ENCODE results near the gene CA12.

Gene CA12

DNA sequence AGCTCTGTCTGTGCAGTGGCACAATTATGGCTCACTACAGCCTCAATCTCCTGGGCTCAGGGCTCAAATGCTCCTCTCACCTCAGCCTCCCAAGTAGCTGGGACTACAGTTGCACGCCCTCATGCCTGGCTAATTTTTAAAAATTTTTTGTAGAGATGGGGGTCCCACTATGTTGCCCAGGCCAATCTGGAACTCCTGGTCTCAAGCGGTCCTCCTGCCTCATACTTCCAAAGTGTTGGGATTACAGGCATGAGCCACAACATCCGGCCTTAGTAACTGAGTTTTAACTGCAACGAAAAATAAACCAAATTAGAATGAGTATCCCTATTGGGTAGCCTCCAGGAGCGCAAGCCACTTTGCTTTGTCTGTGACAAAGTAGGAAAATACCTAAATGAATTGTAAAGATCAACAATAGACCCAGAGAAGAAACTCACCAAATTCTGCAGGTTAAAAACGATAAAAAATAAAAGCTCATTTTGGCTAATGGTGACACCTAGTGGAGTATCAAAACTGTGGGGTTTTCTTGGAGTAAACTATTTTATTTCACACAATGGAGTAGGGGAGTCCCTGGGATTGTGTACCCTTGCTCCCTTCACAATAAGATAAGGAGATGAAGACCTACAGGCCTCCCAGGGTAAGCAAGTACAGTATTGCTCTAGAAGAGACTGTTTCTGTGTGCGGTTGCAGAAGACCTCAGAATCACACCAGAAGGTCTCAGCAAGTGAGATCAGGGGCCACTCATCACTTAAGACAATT, 21.0 kb upstream of the CA12 start:
- no peak for DNase-seq (ENCODE audit: low read depth in 2 of 2)

DNA sequence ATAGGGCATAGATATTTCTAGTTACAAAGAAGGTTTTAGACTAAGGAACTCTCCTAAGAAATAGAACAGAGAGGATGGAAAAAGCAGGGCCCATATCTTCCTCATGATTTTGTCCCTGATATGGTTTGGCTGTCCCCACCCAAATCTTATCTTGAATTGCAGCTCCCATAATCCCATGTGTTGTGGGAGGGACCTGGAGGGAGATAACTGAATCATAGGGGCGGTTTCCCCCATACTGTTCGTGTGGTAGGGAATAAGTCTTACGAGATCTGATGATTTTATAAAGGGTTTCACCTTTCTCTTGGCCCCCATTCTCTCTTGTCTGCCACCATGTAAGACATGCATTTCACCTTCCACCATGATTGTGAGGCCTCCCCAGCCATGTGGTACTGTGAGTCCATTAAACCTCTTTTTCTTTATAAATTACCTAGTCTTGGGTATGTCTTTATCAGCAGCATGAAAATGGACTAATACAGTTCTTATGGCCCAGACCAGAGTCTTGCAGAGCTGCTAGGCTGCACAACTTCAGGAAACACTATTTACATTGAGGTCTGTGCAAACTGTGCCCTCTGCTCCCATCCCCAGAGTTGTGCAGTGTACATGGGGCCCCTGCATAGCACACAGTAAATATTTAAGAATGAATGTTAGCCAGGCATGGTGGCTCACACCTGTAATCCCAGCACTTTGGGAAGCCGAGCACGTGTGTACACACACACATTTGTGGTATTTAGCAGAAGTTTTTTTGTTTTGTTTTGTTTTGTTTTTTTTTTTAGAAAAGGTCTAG, 20.3 kb upstream of the CA12 start:
- no peak for DNase-seq (ENCODE audit: low read depth in 2 of 2)

DNA sequence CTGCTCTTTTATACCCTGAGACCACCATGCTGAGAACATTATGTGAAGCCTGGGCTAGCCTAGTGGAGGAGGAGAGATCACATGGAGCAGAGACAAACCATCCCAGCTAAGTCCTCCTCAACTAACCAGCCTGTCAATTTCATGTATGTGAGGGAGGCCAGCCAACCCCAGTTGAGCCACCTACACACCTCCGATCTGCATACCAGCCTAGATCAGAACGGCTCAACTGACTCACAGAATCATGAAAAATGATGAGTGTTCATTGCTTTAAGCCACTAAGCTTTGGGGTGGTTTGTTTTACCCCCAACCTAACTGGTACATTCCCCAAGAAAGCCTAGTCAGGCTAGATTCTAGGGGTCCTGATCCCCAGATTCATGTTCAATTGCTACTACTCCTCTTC, 19.4 kb upstream of the CA12 start:
- DNase-seq (ENCODE audit: low read depth in 2 of 2) = no peak

DNA sequence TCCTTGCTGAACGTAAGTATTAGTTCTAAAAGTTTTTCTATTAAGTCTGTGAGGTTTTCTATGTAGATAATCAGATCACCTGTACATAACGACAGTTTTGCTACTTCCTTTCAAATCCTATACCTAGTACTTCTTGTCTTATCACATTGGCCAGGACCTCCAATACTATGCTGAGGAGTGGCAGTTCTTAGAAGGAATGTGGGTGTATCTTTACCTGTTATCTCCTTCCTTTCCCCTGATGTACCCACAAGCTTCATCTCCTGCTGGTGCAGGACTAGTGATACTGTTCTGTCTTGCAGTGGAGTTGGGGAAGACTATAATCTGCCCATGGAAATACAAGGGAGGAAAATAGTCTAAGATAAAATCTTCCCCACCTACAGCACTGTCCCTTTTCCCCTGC, 16.8 kb upstream of the CA12 start:
- DNase-seq (ENCODE audit: low read depth in 2 of 2) = no peak

DNA sequence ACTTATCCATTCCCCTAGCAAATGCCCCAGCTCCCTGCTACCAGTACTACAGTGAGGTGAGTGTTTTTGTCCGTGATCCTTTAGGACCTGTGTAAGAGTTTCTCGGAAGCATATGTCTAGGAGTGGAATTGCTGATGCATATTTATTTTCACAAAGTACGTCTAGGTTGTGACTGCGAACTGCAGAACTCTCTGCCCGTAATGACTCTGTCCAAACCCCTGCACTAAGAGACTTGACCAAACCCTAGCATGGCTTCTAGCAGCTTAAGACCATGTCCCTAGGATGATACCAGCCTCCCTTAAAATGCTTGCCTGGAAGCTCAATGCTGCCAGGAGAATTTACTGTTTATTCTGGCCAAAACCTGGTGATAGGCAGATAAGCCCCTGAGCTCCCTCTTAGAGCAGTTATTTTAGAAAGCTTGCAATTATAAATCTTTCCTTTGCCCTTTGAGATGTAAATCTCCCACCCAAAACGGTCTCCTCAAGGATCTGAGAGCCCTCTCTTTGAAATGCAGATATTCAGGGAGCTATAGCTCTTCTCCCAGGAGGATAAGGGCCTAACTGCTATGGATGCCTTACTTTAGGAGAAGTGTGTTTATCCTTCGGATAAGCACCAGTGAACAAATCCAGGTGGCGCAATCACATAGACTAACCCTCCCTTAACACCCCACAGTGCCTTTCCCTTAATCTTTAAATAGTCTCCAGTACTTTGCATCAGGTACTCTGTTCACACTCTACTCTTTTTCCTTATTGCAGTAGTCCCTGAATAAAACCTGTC, 14.7 kb upstream of the CA12 start:
- DNase-seq (ENCODE audit: low read depth in 2 of 2) = no peak

DNA sequence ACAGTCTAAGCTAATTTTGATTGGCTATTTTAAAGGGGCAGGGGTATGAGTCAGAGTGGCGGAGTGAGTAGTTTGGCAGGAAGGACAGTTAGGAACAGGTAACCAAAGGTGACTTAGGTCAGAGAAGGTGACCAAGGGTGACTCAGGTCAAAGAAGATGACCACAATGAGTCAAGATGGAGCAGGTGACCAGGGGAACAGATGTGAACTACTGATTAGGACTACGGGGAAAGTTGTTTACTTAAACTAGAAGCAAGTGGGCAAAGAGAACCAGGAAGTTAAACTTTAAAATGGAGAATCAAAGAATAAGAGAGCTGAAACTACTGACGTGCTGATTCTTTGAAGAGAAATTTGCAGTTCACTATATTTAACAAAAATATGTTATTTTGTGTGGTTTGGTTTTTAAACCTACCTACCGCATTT, 14.1 kb upstream of the CA12 start:
- DNase-seq (ENCODE audit: low read depth in 2 of 2) = no peak

DNA sequence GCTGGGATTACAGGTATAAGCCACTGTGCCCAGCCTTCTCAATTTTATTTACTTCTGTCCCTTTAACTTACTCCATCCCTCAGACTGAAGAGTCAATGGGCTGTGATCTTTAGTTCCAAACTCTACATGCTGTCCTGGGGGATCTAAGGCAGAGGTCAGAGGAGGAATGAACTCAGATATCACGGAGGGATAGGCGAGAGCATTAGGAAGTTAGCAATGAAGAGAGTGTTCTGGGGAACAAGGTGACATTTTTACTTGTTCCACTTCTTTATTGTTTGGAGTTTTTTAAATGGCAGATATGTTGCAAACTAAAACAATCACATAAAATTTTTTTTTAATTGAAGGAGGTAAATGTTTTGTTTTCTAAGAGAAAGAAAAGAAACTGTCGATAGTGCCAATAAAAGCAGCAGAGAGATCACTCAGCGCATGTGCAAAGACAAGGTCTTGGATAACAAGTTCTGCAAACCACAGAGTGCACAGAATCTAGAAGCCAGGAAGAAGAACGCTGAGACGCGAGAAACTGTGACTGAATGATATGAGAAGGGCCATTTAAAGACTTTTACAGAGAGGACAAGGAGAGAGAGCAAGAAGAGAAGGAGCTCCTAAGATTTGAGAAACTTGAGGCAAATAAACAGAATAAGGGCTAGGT, 10.8 kb upstream of the CA12 start:
- DNase-seq (ENCODE audit: low read depth in 2 of 2) = no peak

DNA sequence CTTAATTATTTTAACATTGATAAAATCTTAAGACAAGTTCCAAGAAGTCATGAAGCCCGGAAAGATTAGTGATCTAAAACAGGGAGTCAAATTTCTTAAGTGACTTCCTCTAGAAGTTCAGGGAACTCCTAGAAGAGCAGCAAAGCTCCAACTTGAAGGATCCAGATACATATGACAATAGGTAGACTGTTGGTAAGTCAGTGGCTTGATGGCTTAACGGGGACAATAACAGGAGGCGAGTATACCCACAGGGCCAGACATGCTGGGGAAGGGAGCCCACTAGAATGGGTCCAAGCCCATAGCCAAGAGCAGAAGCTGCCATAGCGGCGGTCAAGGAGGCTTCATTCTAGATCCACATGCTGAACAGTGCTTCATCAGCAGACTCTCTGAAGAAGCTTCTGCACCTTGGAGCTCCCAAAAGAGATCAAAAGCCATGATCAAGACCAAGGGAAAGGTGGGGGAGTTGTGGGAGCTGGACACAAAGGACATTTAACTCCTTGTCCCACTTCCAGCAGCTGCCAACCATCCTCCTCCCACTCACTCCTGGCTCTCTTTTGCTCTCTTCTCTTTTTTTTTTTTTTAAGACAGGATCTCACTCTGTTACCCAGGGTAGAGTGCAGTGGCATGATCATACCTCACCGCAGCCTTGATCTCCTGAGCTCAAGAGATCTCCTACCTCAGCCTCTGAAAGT, 10.2 kb upstream of the CA12 start:
- DNase-seq (ENCODE audit: low read depth in 2 of 2) = no peak

DNA sequence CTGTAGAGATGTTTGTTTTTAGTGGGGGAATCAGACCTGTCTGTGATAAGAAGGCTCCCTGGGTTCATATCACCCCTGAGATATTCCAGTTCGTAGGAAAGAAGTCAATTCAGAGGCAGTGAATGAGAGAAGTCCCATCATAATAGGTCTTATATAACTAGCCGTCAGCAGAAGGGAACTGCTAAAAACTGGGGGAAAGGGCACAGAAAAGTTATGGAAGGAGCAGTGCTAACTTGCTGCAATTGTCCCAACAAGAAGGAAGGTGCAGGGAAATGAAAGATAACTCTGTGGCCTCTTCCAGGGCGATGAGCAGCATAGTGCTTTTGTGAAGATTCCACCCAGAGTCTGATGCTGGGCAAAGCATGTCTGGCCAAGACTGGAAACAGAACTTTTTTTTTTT, 9.0 kb upstream of the CA12 start:
- no peak for DNase-seq (ENCODE audit: low read depth in 2 of 2)

DNA sequence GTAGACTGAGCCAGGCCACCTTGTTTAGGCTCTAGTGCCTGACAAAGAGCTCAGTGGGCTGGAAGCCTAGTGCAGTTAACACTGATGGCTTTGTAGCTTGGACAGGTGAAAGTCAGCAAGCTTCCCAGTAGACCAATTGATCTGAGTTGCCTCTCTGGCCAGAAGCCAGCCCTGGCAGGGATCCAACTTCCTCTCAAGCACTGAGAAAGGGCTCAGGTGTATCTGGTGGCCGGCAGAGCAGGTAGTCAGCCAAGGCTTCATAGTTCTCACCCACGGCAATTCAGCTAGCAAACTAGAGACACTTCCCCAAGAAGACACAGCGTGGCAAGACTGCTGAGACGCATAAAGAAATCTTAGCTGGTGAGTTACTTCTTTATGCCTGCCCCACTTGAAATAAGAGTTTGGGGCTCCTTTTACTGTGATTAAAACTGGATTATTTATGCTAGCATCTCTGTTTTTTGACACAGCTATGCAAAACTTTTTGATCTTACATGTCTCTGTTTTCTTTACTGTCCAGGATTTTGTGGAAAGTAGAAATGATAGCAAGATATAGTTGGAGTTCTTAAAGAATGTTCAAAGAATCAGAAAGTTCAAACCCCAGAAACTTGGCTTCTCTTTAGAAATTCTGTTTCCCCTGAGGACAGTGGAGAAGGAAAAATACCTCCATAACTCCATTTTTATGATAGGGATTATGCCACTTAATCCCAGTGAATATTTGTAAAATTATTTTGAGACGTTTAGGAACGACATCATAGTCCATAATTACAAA, 8.4 kb upstream of the CA12 start:
- DNase-seq (ENCODE audit: low read depth in 2 of 2) = no peak

DNA sequence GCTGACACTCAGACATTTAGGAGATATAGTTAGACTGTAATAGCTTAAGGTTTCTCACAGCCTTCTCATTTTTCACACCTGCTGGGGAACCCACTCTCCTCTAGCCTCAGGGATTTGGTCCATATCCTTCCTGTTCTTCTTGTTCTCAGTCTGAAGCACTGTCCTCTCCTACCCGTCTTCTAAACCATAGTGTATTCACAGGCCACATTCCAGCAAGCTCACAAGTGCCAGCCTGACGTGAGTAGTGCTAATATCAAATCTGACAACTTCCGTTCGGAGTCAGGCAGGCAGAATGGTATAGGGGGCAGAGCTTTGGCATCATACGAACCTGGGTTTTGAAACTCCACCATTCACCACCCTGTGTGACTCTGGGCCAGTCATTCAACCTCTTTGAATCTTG, 6.9 kb upstream of the CA12 start:
- no peak for DNase-seq (ENCODE audit: low read depth in 2 of 2)

DNA sequence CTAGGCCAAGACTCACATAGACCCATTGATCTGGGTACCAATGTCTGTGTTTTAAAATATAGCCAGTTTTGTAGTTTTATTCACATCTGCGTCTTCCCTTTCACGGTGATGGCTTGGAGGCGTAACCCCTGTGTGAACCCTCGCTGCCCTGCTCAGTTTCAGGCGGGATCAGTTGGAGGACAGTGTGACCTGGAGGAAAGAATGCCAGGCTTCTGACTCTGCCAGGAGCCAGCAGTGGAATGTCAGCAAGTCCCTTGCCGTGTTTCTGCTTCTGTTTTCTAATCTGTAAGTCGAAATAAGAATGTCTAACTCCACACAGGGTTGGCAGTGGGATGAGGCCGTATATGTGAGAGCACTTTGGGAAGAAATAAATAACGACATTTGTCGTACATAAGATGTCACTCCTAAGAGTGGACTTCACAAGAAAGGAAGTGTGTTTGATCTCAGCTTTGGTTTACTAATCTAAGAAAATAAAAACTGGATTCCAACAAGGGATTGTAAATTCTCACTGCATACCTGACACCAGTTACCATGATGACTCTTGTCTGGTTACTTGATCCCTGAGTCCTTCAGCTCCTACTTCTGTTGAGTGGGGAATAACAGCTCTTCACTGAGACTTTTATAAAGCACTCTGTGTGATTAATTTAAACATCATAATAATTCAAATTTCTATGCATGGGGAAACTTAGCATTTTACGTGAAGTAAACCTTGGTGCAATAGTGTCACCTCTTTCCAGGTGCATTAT, 6.3 kb upstream of the CA12 start:
- no peak for DNase-seq (ENCODE audit: low read depth in 2 of 2)

DNA sequence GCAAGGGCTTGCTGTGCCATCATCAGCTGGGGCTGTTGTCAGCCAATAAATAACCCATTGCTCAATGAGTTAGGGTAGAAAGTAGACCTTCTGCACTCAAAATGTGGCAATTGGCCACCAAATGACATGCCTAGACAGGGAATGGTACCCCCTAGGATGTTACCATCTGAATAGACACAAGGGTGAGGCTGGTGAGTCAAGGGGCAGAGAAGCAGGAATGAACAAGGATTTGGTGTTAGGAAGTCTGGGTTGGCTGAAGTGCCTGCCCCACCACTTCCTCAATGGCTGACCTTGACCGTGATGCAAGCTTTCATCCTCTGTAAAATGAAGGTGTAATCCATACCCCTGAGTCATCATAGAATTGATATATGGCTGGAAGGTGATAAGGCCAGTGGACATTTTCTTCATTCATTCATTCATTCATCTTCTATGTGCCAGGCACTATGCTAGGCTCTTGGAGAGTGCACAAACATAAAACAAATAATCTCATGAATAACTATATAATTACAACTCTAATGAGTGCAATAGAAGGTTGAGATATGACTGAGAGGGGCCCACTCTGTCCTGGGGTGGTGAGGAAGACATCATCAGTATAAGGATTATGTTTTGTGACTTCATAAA, 4.4 kb upstream of the CA12 start:
- DNase-seq (ENCODE audit: low read depth in 2 of 2) = no peak

DNA sequence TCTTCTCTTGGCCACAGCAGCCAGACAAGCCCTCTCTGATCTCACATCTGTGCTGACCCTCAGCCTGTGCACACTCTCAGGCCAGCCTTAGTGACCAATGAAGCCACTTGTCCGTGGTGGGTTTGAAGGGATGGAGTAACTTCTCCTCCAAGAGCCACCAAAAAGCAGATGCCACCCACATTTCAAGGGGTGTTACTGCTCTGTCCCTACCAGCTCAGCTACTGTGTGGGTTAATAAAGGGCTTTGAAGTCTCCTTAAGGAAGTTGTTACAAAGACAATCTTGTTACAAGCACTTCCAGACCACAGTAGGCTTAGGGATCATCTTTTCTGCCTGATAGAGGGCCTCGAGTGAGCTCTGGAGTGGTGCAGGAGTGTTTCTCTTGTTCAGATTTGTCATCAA, 3.3 kb upstream of the CA12 start:
- no peak for DNase-seq (ENCODE audit: low read depth in 2 of 2)

DNA sequence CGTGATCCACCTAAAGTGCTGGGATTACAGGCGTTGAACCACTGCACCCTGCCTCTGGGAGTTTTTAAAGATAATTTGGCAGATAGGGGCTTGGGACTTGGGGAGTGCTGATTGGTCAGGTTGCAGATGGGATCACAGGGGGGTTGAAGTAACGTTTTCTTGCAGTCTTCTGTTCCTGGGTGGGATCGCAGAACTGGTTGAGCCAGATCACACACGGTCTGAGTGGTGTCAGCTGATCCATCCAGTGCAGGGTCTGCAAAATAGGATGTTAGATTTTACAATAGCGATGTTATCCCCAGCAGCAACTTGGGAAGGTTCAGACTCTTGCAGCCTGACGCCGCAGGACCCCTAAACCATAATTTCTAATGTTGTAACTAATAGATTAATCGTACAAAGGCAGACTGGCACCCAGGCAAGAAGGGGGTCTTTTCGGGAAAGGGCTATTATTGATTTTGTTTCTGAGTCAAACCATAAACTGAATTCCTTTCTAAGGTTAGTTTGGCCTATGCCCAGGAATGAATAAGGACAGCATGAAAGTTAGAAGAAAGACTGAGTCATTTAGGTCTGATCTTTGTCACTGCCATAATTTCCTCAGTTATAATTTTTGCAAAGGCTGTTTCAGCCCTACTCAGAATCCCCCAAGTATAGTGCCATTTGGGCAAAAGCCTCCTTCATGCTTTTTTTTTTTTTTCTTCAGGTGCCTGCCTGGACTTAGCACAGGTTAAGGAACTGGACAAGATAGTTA, 1.5 kb upstream of the CA12 start:
- no peak for DNase-seq (ENCODE audit: low read depth in 2 of 2)

DNA sequence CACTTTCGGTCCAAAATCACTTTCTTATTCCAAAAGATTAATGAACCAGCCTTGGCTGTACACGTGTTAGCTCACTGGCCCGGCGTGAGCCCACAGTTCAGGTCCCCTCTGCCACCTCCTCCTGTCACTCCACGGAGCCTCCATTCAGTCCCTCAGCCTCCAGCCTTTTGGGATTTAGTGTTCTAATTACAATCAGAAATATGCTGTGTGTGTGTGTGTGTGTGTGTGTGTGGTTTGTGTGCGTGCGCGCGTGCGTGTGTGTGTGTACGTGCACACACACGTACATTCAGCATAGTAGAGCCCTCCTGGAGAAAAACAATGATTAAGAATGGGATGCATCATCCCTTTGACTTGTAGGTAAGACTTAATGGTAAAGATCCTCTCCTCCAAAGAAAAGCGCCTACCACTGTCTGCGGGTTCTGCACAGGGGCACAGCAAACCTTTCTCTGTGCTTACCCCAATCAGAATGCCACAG, 801 bp downstream of the CA12 start:
- DNase-seq (ENCODE audit: low read depth in 2 of 2) = no peak

DNA sequence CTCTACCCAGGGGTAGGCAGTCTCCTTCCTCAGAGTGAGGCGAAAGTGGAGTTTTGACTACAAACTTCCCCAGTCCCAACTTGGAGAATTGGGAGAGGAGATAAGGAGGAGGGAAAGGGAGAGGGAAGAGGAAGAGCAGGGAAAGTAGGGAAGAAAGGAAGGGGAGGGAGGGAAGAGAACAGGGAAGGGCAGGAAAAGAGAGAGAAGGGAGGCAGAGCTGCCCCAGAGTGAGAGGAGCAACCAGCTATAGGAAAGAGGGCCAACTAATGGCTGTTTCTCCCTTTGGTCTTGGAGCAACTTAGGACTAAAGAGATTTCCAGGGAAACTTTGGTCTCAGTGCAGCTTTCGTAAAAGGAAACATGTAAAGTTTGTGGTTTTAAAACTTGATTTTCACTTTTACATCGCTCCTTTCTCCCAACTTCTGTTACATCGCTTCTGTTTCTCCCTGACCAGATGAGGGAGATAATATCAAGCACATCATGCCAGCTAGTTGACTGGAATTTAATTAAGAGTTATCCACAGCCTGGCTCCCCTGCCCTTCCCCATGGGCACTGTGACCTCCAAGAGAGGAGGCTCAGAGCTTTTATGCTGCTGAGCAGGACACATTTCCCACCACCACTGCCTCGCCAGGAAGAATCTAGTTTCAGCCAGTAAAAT, 1.4 kb downstream of the CA12 start:
- DNase-seq (ENCODE audit: low read depth in 2 of 2) = no peak

DNA sequence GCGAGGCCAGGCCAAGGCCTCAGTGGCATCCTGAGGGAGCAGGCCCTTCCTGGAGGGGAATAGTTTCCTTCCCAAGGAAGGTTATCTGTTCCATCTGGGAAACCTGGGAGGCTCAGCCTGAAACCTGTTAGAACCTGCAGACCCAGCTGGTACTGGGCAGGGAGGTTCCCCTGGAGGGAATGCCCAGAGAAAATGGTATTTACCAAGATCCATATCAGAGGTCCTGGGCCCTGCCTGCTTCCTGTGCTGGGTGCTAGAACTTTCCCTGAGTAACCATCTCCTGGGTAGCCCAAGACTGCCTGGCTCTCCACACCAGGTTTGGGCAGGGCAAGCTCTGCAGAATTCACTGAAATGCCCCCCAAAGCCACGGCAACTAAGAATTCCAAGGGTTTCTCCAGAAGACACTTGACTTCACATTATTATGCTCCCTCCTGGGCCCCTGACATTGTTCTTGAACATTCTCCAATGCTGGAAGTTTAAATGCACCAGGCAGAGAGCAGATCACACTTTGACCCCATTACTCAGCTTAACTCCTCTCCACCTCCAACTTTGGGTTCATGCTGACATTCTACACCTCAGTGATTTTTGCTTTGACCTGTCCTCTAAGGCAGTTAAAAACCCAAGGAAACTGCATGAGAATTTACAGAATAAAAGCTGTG, 2.0 kb downstream of the CA12 start:
- no peak for DNase-seq (ENCODE audit: low read depth in 2 of 2)
